GM21576 (cell line): Measurements from ENCODE around the gene WDR20.

Source experiments
- ATAC-seq: cut with Tn5 transposase; IDR thresholded peaks from one replicate; pipeline ENCODE4 v1.9.1; 2021; ENCODE audit warnings: mild to moderate bottlenecking, moderate library complexity; ENCODE audit not compliant: unreplicated experiment

Gene WDR20

DNA sequence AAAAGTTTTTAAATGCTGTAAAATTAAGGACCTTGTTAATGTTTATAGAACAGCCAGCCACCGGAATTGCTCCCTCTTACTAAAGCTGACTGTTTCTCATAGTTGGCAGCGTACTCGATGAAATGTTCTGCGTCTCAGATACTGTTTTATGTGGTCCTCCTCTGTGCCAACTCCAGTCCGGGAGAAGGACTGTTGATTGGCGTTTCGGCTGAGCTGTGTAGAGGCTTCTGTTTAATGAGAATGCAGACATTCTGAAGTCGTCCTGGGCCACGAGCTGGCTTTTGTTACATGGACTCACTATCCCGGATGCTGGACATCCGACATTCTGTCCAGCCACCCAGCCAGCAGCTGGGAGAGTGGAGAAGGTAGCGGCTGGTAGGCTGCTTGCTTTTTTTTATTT lies 75.4 kb downstream of the WDR20 start:
- no peak for ATAC-seq

DNA sequence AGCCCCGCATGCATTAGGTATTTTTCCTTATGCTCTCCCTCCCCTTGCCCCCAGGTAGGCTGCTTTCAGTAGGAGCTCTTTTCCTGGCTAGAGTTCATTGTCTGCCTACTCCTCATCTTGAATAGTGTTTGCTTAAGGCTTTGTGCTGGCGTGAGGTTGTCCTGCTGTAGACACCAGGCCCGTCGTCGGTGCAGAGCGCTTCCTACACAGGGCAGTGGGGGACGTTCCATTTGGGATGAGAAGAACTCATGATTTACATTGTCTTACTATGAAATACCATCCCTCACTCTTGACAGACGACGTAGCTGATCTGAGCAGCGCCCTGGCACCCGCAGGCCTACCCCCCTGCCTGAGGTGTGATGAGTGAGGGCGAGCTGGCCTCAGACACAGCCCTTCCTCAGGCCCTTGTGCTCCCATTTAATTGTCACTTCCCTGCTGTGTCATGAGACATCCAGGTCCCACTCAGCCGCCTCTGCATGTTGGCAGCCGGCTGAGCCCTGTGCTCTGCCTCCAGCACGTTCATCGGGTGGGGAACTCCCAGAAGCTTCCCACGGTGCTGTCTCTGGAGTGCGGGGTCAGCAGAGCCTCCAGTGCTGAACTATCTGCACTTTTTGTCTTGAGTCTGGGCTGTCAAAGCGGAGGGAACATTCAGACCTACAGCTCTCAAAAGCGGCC lies 76.0 kb downstream of the WDR20 start:
- no peak for ATAC-seq

DNA sequence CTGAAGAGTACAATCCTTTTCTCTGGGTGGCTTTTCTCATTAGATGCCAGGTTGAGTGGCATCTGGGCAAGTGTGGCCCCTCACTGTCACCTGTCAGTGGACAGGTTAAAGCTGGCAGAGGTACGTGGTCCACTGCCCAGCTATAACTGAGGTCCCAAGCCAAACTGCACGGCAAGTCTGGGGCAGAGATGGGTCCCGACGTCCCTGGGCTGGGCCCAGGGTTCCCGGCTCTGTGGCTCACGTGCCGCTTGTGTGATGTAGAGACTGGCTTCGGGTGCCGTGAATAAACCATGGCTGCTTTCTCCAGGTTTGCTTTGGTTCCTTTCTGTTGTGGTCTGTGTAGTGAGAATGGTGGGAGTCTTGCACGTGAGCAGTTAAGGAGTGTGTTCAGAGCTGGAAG lies 77.7 kb downstream of the WDR20 start:
- no peak for ATAC-seq

DNA sequence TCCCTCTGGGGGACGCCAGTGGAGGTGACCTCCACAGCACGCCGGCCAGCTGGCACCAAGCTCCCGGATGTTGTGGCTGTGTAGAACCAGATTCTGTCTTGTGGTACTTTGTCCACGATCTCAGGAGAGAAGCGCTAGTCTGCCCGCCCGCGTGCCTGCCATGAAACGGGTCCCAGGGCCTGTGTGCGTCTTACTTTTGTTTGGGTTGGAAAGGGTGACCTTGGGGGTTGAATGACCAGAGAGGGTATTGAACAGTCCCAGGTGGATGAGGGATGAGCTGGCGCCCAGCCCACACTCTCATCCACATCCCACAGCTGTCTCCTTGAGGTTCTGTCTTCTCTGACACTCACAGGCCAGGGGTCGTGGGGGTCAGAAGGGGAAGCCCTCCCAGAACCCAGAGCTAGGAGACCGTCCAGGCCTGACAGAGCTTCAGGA lies 78.3 kb downstream of the WDR20 start:
- no peak for ATAC-seq

DNA sequence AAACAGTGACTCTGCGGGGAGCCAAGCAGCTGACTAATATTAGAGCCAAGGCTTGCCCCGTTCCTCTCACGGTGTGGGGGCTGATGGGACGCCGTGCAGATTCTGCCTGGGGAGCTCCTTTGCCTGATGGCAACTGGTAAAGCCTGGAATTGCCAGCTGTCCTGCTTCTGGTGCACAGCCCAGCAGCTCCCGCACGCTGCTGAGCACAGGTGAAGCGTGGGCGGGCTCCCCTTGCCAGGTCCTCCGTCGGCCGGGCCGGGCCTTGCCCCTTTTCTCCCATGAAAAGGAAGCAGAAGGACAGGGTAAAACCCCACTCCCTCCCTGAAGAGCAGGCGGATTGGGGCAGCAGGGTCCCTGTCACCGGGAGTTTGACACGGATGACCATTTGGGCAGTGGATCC lies 79.0 kb downstream of the WDR20 start:
- ATAC-seq = no peak

DNA sequence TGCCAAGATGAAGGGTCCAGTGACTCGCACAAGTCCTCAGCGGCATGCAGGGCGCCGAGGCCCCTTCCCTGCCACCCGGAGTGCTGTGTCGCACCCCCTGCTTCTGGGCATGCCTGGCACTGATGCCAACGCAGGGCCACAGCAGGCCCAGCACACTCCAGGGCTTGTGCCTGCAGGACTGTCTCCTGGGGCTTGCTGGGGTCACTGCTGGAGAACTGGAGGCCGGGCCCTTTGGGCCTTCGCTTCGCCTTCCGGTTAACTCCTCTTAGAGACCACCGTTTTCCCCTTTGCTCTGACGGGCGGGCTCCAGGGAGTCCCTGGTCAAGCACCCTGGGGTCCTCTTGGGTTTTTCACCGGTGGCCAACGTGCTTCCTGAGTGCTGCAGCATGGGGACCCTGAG lies 79.6 kb downstream of the WDR20 start:
- ATAC-seq = no peak

DNA sequence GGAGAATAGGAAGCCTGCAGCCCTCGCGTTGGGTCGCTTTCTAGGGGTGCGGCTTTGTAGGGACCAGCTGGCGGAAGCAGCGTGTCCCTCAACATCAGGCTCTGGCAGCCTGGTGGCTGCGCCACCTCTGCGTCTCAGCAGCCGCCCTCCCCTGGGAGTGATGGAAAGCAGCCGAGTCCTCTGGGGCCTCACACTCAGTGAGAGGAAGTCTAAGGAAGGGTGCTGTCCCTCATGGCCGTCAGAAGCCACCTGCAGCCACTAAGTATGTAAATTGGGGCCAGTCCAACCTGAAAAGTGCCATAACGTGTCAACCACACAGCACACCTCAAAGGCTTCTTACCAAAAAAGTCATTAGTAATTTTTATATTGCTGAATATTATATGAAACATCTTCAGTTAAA lies 80.3 kb downstream of the WDR20 start:
- ATAC-seq = peak; percentile 92

DNA sequence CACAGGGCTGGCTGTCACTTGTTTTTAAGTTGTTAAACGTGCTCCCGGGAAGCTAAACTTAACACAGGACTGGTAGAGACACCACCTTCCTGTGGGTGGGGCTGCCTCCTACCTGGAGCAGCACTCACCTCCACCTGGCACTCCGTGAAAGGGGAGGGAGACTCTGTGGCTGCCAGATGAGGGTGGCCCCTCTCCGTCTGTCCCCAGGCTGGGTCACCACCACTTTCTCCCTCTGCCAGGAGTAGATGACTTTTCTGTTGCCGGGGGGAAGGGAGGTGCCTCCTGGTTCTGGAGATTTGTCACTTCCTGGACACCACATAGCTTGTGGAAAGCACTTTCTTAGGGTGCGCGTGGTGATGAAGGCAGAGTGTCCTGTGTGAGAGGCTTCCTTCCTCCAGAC lies 81.3 kb downstream of the WDR20 start:
- no peak for ATAC-seq

DNA sequence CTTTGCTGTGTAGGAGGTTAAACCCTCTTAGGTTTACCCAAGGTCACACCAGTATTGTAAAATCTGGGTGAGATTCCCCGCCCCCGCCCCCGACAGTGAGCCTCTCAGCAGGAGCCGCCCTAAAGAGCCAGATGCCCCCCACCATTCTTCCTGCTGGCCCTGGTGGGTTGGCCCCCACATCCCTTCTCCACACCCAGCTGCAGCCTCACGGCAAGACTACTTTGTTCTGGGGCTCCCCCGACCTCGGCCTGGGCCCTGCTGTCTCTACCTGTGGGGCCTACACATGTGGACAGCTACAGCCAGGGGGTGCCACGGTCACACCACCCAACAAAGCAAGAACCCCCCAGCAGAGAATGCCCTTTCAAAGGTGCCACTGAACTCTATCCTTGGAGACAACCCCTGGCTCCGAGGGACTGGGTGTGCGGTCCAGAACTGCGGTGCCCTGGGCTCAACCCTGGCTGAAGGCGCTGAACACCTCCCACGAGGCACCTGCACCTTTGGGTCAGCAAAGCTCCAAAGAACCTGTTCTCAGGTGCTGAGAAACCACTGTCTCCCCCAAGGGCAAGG lies 82.4 kb downstream of the WDR20 start:
- ATAC-seq = no peak

DNA sequence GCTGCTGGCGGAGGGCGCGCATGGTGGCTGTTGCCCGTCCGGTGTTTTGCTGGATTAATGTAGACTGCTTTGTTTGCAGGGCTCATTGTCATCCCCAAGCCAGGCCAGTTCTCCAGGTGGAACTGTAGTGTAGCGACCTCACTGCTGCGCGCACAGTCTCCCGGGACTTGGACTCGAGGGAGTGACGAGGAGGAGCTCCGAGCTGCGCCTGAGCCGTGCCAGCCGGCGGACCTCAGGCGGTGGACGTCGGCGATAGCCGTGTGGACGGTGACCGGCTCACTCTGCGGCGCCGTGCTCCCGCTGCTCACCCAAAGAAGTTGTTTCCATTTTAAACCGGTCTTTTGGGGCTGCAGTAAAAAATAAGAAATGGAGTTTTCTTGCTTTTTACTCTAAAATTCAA lies 83.1 kb downstream of the WDR20 start:
- no peak for ATAC-seq

DNA sequence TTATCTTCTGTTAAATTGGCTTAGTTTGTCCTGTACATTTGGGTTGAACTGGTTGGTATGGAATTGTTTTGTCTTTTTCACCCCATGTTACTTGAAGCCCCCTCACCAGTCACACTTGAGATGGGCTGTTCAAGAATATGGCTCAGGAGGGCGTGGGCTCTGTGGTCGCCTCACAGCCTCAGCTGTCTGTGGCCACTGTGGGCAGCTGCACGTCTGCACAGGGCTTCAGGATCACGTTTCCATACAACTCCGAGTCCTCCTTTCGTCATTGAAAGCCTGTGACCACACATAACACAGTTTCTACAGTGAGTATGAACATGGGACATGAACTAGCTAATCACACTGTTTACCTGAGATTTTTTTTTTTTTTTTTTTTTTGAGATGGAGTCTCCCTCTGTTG lies 84.0 kb downstream of the WDR20 start:
- no peak for ATAC-seq

DNA sequence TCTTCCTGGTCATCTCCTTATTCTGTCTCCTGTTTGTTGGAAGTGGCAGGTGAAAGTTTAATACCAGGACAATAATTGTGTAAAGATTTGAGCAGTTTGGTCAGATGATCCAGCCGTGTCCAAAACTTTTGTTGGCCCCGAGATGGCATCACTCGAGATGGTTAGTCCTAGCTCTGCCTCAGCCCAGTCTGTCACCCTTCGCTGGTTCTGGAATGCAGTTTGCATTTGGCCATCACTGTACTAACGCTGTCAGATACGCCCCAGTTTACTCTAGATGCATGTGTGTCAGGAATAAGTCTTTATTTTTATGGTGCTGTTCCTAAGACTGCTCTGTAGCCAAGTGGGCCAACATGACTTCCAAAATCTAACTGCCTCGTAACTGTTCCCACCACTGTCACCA lies 85.7 kb downstream of the WDR20 start:
- no peak for ATAC-seq

DNA sequence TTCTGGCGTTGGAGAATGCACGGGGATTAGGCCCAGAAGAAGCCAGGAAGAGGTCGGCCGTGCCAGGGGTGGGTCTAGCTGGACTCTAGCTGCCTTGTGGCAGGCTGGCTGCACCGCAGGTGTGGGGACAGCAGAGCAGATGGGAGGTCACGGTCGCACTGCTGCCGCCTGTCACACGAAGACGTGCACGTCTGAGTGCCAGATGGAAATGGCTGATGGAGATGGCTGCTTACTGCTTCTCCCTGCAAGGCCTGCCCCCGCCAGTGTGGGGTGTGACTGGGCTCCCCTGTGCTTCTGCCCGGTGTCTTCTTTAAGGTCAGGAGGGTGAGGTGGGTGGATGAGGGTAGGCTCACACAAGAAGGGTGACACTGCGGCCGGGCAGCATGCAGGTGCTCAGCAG lies 86.2 kb downstream of the WDR20 start:
- no peak for ATAC-seq

DNA sequence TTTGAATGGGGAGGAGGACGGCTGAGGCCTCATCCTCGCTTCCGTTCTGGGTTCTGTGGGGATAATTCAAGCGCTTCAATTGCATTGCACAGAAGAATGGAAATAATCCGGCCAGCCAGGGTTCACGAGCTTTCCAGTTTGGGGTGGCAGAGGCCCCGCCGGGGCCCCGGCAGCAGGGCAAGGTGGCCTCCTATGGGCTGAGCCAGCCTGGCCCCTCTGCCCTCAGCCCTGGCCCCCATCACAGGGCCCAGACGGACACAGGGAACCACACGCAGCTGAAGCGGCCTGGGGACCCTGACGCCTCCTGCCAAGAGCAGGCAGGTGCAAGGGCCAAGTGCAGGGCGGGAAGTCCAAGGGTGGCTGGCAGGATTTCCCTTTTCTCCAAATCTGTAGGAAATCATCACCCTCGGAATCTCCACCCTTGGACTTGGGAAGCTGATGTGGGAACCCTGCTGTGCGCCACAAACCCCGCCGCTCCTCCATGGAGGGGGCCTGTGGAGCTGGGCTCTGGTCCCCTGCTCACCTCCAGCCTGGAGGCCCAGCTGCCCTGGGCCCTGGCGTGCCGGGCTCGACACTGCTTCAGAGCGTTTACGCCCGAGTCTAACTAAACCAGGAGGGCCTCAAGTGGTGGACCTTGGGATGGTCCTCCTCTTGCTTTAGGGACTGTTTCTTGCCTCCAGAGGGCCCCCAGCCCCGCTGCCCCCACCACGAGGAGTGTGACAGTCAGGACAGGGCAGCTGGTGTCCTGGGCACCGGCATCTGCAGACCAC lies 86.8 kb downstream of the WDR20 start:
- ATAC-seq = no peak

DNA sequence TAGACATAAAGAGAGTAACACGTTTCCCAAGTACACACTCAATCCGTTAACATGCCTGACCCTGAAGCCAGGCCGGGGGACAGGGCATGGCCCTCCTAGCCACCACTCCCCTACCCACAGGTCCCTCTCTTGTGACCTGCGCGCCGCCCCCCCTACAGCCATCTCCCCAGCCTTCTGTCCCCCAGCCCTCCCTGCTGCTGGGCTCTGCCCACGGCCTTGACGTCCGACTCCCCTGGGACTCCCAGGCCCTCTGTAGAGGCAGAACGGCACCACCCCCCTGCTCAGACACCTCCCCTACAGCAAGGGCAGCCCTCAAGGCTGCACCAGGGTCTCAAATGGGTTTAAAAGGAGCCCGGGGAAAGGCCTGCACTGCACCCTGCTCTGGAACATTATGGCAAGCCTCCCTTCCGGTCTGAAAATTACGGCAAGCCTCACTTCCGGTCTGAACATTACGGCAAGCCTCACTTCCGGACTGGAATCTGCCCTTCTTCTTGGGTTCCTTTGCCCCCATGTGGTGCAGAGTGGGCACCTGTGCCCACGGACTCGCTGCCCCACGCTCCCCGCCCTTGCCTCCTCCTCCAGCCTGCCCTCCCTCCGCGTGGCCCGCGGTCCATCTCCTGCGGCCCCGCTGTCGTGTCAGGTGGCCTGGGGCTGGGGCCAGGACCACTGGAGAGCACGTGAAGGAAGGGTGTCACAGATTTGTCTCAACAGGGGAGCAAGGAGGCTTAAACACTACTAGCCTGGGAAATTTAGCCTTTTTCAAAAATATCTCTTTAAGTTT lies 87.7 kb downstream of the WDR20 start:
- ATAC-seq = no peak

DNA sequence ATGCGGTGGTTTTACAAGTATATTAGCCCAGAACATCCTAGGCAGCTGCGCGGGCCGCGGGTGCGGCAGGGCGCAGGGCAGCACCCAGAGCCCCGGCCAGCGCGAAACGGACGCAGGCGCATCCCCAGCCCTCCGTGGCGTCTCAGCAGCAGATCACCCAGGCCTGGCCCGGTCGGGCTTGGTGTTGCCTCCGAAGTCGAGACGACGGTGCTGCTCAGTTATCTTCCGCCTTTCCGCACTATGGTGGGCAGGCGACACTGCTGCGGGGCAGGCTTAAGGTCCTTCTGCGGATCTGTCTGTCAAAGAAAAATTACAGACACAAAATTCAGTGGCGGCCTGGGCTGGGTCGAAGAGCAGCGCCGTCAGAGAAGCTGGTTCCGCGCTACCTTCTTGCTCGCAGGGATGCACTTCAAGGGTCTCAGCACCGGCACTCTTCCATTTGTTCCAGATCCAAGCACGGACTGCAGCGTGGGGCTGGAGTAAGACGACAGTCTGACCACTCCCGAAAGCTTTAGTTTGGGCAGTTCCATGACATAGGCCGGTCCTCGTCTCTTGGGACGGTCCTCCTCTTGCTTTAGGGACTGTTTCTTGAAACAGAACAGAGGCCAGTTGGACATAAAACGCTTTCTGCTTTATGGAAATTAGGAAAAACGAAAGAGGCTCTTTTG lies 89.5 kb downstream of the WDR20 start:
- no peak for ATAC-seq

DNA sequence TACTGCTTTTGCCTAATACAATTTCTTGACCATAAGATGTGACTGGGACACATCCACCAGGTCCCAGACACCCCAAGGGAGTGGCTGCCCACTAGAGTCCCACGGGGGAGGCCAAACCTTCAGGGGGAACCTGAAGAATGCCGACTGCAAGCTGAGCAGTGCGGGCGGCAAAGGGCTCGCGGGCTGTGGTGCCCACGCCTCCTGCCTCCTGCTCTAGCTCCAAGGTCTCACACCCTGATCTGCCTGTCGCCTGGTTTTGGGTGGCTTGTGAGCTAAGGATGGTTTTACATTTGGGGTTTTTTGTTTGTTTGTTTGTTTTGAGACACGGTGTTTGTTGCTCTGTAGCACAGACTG lies 90.0 kb downstream of the WDR20 start:
- no peak for ATAC-seq

DNA sequence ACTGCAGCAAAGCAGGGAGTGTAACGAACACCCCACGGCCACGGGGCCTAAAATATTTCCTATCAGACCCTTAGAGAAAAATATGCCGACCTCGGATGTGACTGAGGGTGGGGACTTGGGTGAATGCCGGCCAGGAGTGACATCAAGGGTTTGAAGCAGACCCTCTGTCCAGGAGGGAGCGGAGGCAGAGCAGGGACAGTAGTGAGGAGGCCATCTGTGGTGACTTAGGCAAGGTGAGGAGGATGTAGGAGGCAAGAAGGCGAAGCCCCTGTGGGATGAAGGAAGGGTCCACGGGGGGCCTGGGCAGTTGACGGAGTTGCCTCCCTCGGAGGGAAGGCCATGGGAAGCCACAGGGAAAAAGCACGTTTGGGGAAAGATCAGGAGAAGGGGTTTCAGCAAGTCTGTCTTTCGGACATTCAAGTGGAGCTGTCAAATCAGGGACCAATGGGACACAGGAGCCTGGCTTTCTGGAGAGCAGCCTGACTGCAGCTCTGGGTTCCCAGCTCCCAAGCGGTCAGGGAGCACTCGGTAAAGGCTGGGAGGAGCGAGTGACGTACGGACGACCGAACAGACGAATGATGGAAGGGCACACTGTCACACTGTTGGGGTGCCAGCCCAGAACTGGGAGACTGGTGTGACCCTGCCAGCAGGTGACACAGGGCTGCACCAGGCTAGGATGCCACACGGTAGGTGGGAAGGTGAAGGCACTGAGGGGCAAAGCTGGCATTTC lies 90.9 kb downstream of the WDR20 start:
- no peak for ATAC-seq

DNA sequence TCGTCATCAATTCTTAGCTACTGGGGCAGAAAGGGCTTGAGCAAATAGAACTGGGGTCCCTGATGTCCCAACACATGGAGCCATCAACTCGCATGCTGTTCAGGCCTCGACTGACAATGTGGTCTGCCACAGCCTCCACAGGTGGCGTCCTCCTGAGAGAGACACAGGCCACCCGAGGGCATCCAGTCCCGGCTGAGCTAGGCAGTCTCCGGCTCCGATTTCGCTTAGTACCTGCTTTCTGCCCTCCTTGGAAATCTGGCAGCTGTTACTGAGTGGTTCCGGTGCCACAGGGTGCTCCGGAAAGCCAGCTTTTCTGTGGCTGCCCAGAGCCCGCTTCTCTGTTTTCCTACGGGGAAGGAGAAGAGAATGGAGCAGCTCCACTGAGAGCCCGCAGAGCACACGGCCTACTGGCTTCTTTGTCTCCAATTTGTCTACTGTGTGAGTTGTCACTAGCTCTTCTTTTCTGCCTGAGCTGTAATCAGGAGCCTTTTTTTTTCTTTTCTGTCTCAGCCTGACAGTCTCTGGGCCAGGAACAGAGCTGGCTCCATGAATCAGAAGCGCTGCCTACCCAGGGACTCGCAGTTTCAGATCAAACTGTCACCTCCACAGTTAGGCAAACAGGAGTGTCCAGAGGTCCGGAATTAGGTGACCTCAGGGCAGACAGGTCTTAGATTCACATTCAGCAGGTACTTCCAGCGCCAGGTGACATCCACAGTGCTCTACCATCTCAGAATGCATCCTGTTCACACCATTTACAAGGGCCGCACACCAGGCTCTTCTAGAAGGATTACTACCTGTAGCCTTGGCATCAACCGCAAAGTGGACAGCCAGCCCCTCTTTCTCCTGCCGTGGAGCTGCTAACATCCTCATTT lies 92.0 kb downstream of the WDR20 start:
- no peak for ATAC-seq

DNA sequence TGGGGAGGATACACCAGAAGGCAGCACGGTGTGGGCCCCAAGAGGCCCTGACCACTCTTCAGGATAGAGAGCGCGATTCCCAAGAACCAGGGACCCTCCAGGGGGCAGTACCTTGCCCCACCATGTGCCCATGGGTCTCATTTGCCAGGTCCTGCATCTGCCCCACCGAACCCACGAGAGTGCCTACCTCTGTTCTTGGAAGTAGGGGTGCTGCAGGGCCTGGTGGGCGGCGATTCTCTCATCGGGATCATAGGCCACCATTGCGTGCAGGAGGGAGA lies 92.6 kb downstream of the WDR20 start:
- ATAC-seq = no peak
